Parathyroid adenoma (tissue), 2 donors: ENCODE data around the gene PRPSAP2.

Experiments
- H2AFZ ChIP-seq: fragments of 300-600 bp; sonication (generic); one replicate; pipeline ENCODE4 v1.7.0; 2017; ENCODE audit warnings: antibody characterized with exemption, mild to moderate bottlenecking
- H3K27ac ChIP-seq: fragments of 300-600 bp; sonication (generic); one replicate; pipeline ENCODE4 v1.7.0; 2017
- H3K27me3 ChIP-seq: fragments of 300-600 bp; sonication (generic); one replicate; pipeline ENCODE4 v1.7.0; 2017; ENCODE audit warnings: low read length; ENCODE audit not compliant: control insufficient read depth, insufficient read depth
- H3K36me3 ChIP-seq: fragments of 300-600 bp; sonication (generic); one replicate; pipeline ENCODE4 v1.7.0; 2017; ENCODE audit warnings: low read length; ENCODE audit not compliant: control insufficient read depth, insufficient read depth
- H3K4me1 ChIP-seq: fragments of 300-600 bp; sonication (generic); one replicate; pipeline ENCODE4 v1.7.0; 2017; ENCODE audit warnings: control low read depth
- H3K4me2 ChIP-seq: fragments of 300-600 bp; sonication (generic); one replicate; pipeline ENCODE4 v1.7.0; 2017; ENCODE audit warnings: low read length
- H3K4me3 ChIP-seq: fragments of 300-600 bp; sonication (generic); one replicate; pipeline ENCODE4 v1.7.0; 2017; ENCODE audit warnings: low read depth, low read length
- H3K79me2 ChIP-seq: fragments of 300-600 bp; sonication (generic); one replicate; pipeline ENCODE4 v1.7.0; 2017; ENCODE audit warnings: control low read depth
- H3K9ac ChIP-seq: fragments of 300-600 bp; sonication (generic); one replicate; pipeline ENCODE4 v1.7.0; 2017; ENCODE audit warnings: mild to moderate bottlenecking
- H3K9me3 ChIP-seq: fragments of 300-600 bp; sonication (generic); one replicate; pipeline ENCODE4 v1.7.0; 2017; ENCODE audit warnings: low read length; ENCODE audit not compliant: control insufficient read depth
- CTCF ChIP-seq: fragments of 300-600 bp; sonication (generic); IDR thresholded peaks from one replicate; pipeline ENCODE4 v1.7.0; 2017; ENCODE audit warnings: antibody characterized with exemption, mild to moderate bottlenecking
- donor health status: primary hyperparathyroidism.

The PRPSAP2 gene

GRCh38 chr17:18971801-18972200 is 113.9 kb downstream of the PRPSAP2 start:
- H3K27me3 ChIP-seq = no peaks in the 10 kb centered on the region
- H3K27ac ChIP-seq = no peak overlapping the region
- H2AFZ ChIP-seq = no peak overlapping the region
- H3K4me1 ChIP-seq = peaks cover 23% of the 10 kb centered on the region
- H3K36me3 ChIP-seq = no peaks in the 10 kb centered on the region
- no peak overlapping the region for H3K4me3 ChIP-seq
- H3K79me2 ChIP-seq = no peaks in the 10 kb centered on the region
- H3K9ac ChIP-seq = no peak overlapping the region
- TF ChIP-seq CTCF = no peak
- no peaks in the 10 kb centered on the region for H3K9me3 ChIP-seq
- H3K4me2 ChIP-seq = no peak overlapping the region

GRCh38 chr17:18974407-18975149 is 116.6 kb downstream of the PRPSAP2 start:
- H2AFZ ChIP-seq = no peak overlapping the region
- H3K9ac ChIP-seq = no peak overlapping the region
- no peaks in the 10 kb centered on the region for H3K36me3 ChIP-seq
- no peak for TF ChIP-seq CTCF
- H3K4me1 ChIP-seq = peaks cover 4% of the 10 kb centered on the region
- no peaks in the 10 kb centered on the region for H3K79me2 ChIP-seq
- H3K27me3 ChIP-seq = no peaks in the 10 kb centered on the region
- H3K4me3 ChIP-seq = no peak overlapping the region
- H3K4me2 ChIP-seq = no peak overlapping the region
- H3K27ac ChIP-seq = no peak overlapping the region
- no peaks in the 10 kb centered on the region for H3K9me3 ChIP-seq

- Histone ChIP-seq H3K27me3 (no peaks in the 10 kb centered on the region), H3K4me2 (no peak overlapping the region), H3K9me3 (no peaks in the 10 kb centered on the region), H3K4me3 (no peak overlapping the region), H3K36me3 (no peaks in the 10 kb centered on the region), H3K79me2 (no peaks in the 10 kb centered on the region), H3K4me1 (no peaks in the 10 kb centered on the region), H3K27ac (no peak overlapping the region), H3K9ac (no peak overlapping the region), H2AFZ (no peak overlapping the region)
- no peak for TF ChIP-seq CTCF
Observed at GRCh38 chr17:18975597-18975996, 117.7 kb downstream of the PRPSAP2 start.

- no peak for TF ChIP-seq CTCF
- no peaks in the 10 kb centered on the region for H3K27me3 ChIP-seq
- no peak overlapping the region for H3K4me2 ChIP-seq
- H3K36me3 ChIP-seq = no peaks in the 10 kb centered on the region
- no peaks in the 10 kb centered on the region for H3K4me1 ChIP-seq
- no peak overlapping the region for H3K27ac ChIP-seq
- no peak overlapping the region for H2AFZ ChIP-seq
- no peaks in the 10 kb centered on the region for H3K9me3 ChIP-seq
- H3K9ac ChIP-seq = no peak overlapping the region
- H3K79me2 ChIP-seq = no peaks in the 10 kb centered on the region
- no peak overlapping the region for H3K4me3 ChIP-seq
Observed at GRCh38 chr17:18976201-18976600, 118.3 kb downstream of the PRPSAP2 start.

GRCh38 chr17:18977021-18977420 is 119.1 kb downstream of the PRPSAP2 start:
- no peaks in the 10 kb centered on the region for H3K79me2 ChIP-seq
- no peak overlapping the region for H3K9ac ChIP-seq
- H3K36me3 ChIP-seq = no peaks in the 10 kb centered on the region
- no peak overlapping the region for H3K4me2 ChIP-seq
- no peaks in the 10 kb centered on the region for H3K4me1 ChIP-seq
- TF ChIP-seq CTCF = no peak
- no peak overlapping the region for H3K4me3 ChIP-seq
- H3K9me3 ChIP-seq = no peaks in the 10 kb centered on the region
- no peak overlapping the region for H3K27ac ChIP-seq
- H3K27me3 ChIP-seq = no peaks in the 10 kb centered on the region
- H2AFZ ChIP-seq = no peak overlapping the region
